D721Med (cell line): ENCODE data around the gene CACNG4.
"Not testable (repeated sequence)": the region's sequence is repeated elsewhere in the genome, so short reads cannot be mapped to it uniquely, and the experiment has no call there.

Experiments
- DNase-seq: peaks from one replicate; pipeline ENCODE4 v3.0.0; 2011; ENCODE audit warnings: low spot score; ENCODE audit not compliant: insufficient read length
- FAIRE-seq: peaks from 2 replicates; lab custom pipeline; 2011; peaks lifted over from hg19 to GRCh38; lab: Jason Lieb, UNC
- TF ChIP-seq, protein P1 (sequence below): IDR thresholded peaks from 2 replicates; pipeline ENCODE4 v1.5.1; 2012; ENCODE audit warnings: mild to moderate bottlenecking, control low read depth; ENCODE audit not compliant: insufficient read depth; ENCODE audit errors: missing control alignments

The CACNG4 gene

GRCh38 chr17:66967837-66968543 lies 3.5 kb downstream of the CACNG4 start:
- FAIRE-seq (no peak), DNase-seq (no peak)
- TF ChIP-seq, protein P1, sequence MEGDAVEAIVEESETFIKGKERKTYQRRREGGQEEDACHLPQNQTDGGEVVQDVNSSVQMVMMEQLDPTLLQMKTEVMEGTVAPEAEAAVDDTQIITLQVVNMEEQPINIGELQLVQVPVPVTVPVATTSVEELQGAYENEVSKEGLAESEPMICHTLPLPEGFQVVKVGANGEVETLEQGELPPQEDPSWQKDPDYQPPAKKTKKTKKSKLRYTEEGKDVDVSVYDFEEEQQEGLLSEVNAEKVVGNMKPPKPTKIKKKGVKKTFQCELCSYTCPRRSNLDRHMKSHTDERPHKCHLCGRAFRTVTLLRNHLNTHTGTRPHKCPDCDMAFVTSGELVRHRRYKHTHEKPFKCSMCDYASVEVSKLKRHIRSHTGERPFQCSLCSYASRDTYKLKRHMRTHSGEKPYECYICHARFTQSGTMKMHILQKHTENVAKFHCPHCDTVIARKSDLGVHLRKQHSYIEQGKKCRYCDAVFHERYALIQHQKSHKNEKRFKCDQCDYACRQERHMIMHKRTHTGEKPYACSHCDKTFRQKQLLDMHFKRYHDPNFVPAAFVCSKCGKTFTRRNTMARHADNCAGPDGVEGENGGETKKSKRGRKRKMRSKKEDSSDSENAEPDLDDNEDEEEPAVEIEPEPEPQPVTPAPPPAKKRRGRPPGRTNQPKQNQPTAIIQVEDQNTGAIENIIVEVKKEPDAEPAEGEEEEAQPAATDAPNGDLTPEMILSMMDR = no peak

- no peak for FAIRE-seq
- TF ChIP-seq, protein P1 = no peak
- no peak for DNase-seq
Observed at GRCh38 chr17:66968916-66969315, 4.4 kb downstream of the CACNG4 start.

GRCh38 chr17:66970140-66970539 lies 5.6 kb downstream of the CACNG4 start:
- no peak for FAIRE-seq
- TF ChIP-seq, protein P1 = no peak
- DNase-seq = no peak

DNA sequence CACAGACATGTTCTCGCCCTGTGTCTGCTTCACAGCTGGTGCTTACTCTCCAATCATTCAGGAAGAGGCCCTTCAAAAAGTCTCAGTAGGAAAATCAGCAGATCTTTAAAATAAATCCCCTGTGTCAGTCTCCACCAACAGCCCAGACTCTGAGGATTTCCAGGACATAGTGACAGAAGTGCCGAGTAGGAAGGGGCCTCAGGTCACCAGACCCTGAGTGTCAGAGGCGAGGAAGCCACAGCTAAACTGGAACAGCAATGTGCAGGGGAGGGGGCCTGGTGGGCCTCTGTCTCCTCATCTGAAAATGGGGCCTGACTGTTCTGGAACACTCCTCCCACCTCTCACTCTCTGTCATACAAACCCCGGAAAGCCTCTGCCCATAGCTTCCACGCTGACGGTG lies 6.3 kb downstream of the CACNG4 start:
- DNase-seq (no peak), FAIRE-seq (no peak)
- TF ChIP-seq, protein P1 = no peak

- TF ChIP-seq, protein P1 = no peak
- no peak for DNase-seq
- FAIRE-seq = no peak
Observed at GRCh38 chr17:66971264-66971663, 6.8 kb downstream of the CACNG4 start.

- FAIRE-seq (no peak), DNase-seq (no peak)
- TF ChIP-seq, protein P1 = no peak
Observed at GRCh38 chr17:66971730-66972441, 7.4 kb downstream of the CACNG4 start.

GRCh38 chr17:66972442-66972830 lies 7.9 kb downstream of the CACNG4 start:
- not testable (repeated sequence) for FAIRE-seq

More at GRCh38 chr17:66972442-66972830, 7.9 kb downstream of the CACNG4 start:
- DNase-seq = not testable (repeated sequence)
